ENCODE results near the gene ZFYVE16. TPM values are rescaled to one million over a fixed set of nuclear protein-coding genes. Genes with fewer than 3 reads are reported as not detected.
"Not testable (repeated sequence)": the region's sequence is repeated elsewhere in the genome, so short reads cannot be mapped to it uniquely, and the experiment has no call there.

The ZFYVE16 gene
- total RNA-seq, 2 donors from 2014 or later, result 27.8 to 34.5 TPM

- Histone ChIP-seq H3K4me1 (peaks cover 0 to 35% of the 10 kb centered on the region in 2 donors), H3K27ac (peak overlapping the region; percentile 97 to 99), H3K4me3 (peak overlapping the region; percentile 82 to 84), H3K9me3 (no peaks in the 10 kb centered on the region), H3K27me3 (no peaks in the 10 kb centered on the region), H3K36me3 (no peaks in the 10 kb centered on the region)
- DNase-seq (ENCODE audit: low spot score), result peak; percentile 61
- no peak for TF ChIP-seq CTCF (IDR thresholded peaks at IDR 0.05)
These were observed 861 bp downstream of the ZFYVE16 start for GRCh38 chr5:80408484-80409366.

- TF ChIP-seq CTCF (IDR thresholded peaks at IDR 0.05), result no peak
- Histone ChIP-seq H3K36me3 (no peaks in the 10 kb centered on the region), H3K27ac (peak overlapping the region; percentile 66 to 99), H3K9me3 (no peaks in the 10 kb centered on the region), H3K4me3 (peak overlapping the region; percentile 82 to 84), H3K4me1 (peaks cover 0 to 35% of the 10 kb centered on the region in 2 donors), H3K27me3 (no peaks in the 10 kb centered on the region)
- no peak for DNase-seq (ENCODE audit: low spot score)
These were observed 1.6 kb downstream of the ZFYVE16 start for GRCh38 chr5:80409367-80409966.

GRCh38 chr5:80411589-80412219 lies 3.8 kb downstream of the ZFYVE16 start:
- peaks cover 0 to 33% of the 10 kb centered on the region in 2 donors for H3K4me1 ChIP-seq
- H3K36me3 ChIP-seq, result no peaks in the 10 kb centered on the region
- H3K4me3 ChIP-seq, result no peak overlapping the region
- H3K27me3 ChIP-seq, result no peaks in the 10 kb centered on the region
- TF ChIP-seq CTCF (IDR thresholded peaks at IDR 0.05), result no peak
- DNase-seq (ENCODE audit: low spot score), result no peak
- peak overlapping the region in 1 of 2 donors; percentile 99 for H3K27ac ChIP-seq
- H3K9me3 ChIP-seq, result no peaks in the 10 kb centered on the region

- no peak for TF ChIP-seq CTCF (IDR thresholded peaks at IDR 0.05)
- Histone ChIP-seq H3K27me3 (no peaks in the 10 kb centered on the region), H3K36me3 (no peaks in the 10 kb centered on the region), H3K9me3 (no peaks in the 10 kb centered on the region), H3K4me1 (peaks cover 0 to 23% of the 10 kb centered on the region in 2 donors), H3K27ac (no peak overlapping the region), H3K4me3 (no peak overlapping the region)
- no peak for DNase-seq (ENCODE audit: low spot score)
These were observed 6.2 kb downstream of the ZFYVE16 start for GRCh38 chr5:80414113-80414512.

- H3K27ac ChIP-seq, result no peak overlapping the region
- peaks cover 0 to 9% of the 10 kb centered on the region in 2 donors for H3K9me3 ChIP-seq
- no peaks in the 10 kb centered on the region for H3K36me3 ChIP-seq
- H3K4me3 ChIP-seq, result no peak overlapping the region
- DNase-seq (ENCODE audit: low spot score), result no peak
- H3K4me1 ChIP-seq, result no peaks in the 10 kb centered on the region
- H3K27me3 ChIP-seq, result no peaks in the 10 kb centered on the region
- TF ChIP-seq CTCF (IDR thresholded peaks at IDR 0.05), result no peak
These were observed 10.1 kb downstream of the ZFYVE16 start for GRCh38 chr5:80417973-80418372.

- H3K9me3 ChIP-seq, result peaks cover 0 to 16% of the 10 kb centered on the region in 2 donors
- not testable (repeated sequence) for H3K27ac ChIP-seq; H3K27me3 ChIP-seq; DNase-seq (ENCODE audit: low spot score); H3K36me3 ChIP-seq; H3K4me1 ChIP-seq; H3K4me3 ChIP-seq
These were observed 16.5 kb downstream of the ZFYVE16 start for GRCh38 chr5:80424365-80424764.

Measured in right atrium auricular region (tissue), 2 donors.